Natural killer cell (primary cell): ENCODE measurements around the gene MAML3. TPM values are rescaled to one million over a fixed set of nuclear protein-coding genes. Genes with fewer than 3 reads are reported as not detected.

Experiments
- ATAC-seq, 3 donors: fragments of 150-1000 bp in 2 of 3; fragments of 200-7000 bp in 1 of 3; cut with Tn5 transposase; 1 replicate in 1 of 3; 2 replicates in 2 of 3; pipeline ENCODE4 v1.10.0; 2021; ENCODE audit warnings: mild to moderate bottlenecking in 2 of 3, moderate library complexity in 2 of 3
- DNase-seq, 2 donors: peaks; one replicate each; pipeline versions ENCODE4 v3.0.0 to v3.0.0-alpha.2; 2013 to 2021; ENCODE audit warnings: mixed read lengths in 1 of 2
- H3K27ac ChIP-seq: one replicate; pipeline ENCODE4 v1.5.1; 2013; ENCODE audit warnings: mild to moderate bottlenecking, low read length
- H3K27me3 ChIP-seq: one replicate; pipeline ENCODE4 v1.6.1; 2013; ENCODE audit warnings: low read length; ENCODE audit not compliant: control insufficient read depth, insufficient read depth
- H3K36me3 ChIP-seq: one replicate; pipeline ENCODE4 v1.6.1; 2013; ENCODE audit warnings: low read length; ENCODE audit not compliant: control insufficient read depth, insufficient read depth
- H3K4me1 ChIP-seq: one replicate; pipeline ENCODE4 v1.6.1; 2013; ENCODE audit warnings: low read length; ENCODE audit not compliant: control insufficient read depth, insufficient read depth
- H3K4me3 ChIP-seq: one replicate; pipeline ENCODE4 v1.5.1; 2013; ENCODE audit warnings: low read length
- H3K9me3 ChIP-seq: one replicate; pipeline ENCODE4 v1.6.1; 2013; ENCODE audit warnings: low read length; ENCODE audit not compliant: control insufficient read depth, insufficient read depth
- H3K27ac Mint-ChIP-seq, 2 donors: one replicate each; pipeline ENCODE4 v1.8.0; 2022; ENCODE audit warnings: mild to moderate bottlenecking in 2 of 2, mixed read lengths in 2 of 2, moderate library complexity in 1 of 2
- H3K27me3 Mint-ChIP-seq, 2 donors: one replicate each; pipeline ENCODE4 v1.8.0; 2022; ENCODE audit warnings: low read depth in 2 of 2, mixed read lengths in 2 of 2
- H3K36me3 Mint-ChIP-seq: one replicate; pipeline ENCODE4 v1.8.0; 2022; ENCODE audit warnings: mixed read lengths
- H3K4me1 Mint-ChIP-seq, 2 donors: one replicate each; pipeline ENCODE4 v1.8.0; 2022; ENCODE audit warnings: mixed read lengths in 2 of 2
- H3K4me3 Mint-ChIP-seq: one replicate; pipeline ENCODE4 v1.8.0; 2022; ENCODE audit warnings: mild to moderate bottlenecking, moderate library complexity, mixed read lengths
- H3K9me3 Mint-ChIP-seq, 2 donors: one replicate each; pipeline ENCODE4 v1.8.0; 2022; ENCODE audit warnings: mixed read lengths in 2 of 2
- WGBS: methylation state at CpG from one replicate; pipeline ENCODE4 v1.1.7; 2013; ENCODE audit warnings: missing lambda C conversion rate; ENCODE audit not compliant: insufficient coverage; 5-methylcytosine and 5-hydroxymethylcytosine counted together
- intact Hi-C: fragments of 100-400 bp; cut with micrococcal nuclease; formaldehyde crosslinking; loops from one replicate; pipeline ENCODE4 v1.14.2; 2022
- total RNA-seq, 4 donors: library from RNA; stranded (reverse); fragments of 120-200 nt in 1 of 4; gene quantifications; one replicate each; pipeline versions ENCODE4 v1.2.3 to v1.2.4, GENCODE V29; 2013 to 2022
- TF ChIP-seq, protein P1 (sequence below): fragments of 200-600 bp; IDR thresholded peaks from one replicate; pipeline ENCODE4 v1.8.0; 2022; ENCODE audit warnings: antibody characterized with exemption

Gene MAML3
- total RNA-seq, 3 donors from 2014 or later (not counting 1 experiment from before 2014, with no cell fraction given): 1.7 to 5.6 (median 2.8) TPM

DNA sequence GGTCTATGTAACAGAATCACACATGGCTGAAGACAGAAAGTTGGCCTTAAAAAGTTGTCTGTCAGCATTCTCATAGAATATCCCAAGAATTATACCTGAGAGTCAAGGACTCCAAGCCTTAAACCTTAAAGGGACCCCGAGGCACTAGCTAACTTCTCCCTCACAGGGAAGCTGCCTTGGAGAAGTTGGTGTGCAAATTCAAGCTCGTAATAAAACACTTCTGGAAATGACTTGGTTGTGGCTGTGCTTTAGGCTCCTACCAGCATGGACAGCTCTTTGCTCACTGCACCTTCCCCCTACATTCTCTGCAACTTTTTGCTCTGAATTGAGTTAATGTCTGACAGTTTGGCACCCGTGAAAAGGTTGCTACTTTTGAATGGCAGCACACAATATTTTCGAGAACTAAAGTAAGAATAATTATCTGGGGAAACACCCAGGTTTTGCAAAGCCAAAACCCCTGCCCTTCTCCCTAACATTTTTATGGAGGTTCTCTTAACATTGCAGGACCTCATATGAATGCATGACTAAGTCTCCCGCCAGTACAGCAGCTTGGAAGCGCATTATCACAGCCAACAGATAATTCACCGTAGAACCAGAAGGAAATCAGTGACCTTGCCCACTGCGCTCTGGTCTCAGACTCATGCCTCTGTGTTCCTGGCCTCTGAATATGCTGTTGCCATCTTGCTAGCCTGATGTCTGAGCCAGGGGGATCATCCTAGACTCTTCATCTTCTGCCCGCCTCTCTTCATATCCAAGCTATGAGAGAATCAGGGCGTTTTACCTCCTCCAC, 397.4 kb downstream of the MAML3 start:
- Histone ChIP-seq H3K4me3 (no peak overlapping the region), H3K9me3 (no peaks in the 10 kb centered on the region), H3K27ac (no peak overlapping the region), H3K36me3 (no peaks in the 10 kb centered on the region), H3K27me3 (no peaks in the 10 kb centered on the region), H3K4me1 (no peaks in the 10 kb centered on the region)
- no peaks in the 10 kb centered on the region for H3K36me3 Mint-ChIP-seq
- DNase-seq: no peak
- H3K27me3 Mint-ChIP-seq: peaks cover 3 to 12% of the 10 kb centered on the region in 2 donors
- H3K4me3 Mint-ChIP-seq: no peak overlapping the region
- ATAC-seq: no peak
- WGBS: 86% methylated on average over 10 of the region's 10 CpGs
- H3K27ac Mint-ChIP-seq: no peak overlapping the region
- no peaks in the 10 kb centered on the region for H3K9me3 Mint-ChIP-seq
- H3K4me1 Mint-ChIP-seq: no peaks in the 10 kb centered on the region
- intact Hi-C loops: no loop called here
- TF ChIP-seq, protein P1, sequence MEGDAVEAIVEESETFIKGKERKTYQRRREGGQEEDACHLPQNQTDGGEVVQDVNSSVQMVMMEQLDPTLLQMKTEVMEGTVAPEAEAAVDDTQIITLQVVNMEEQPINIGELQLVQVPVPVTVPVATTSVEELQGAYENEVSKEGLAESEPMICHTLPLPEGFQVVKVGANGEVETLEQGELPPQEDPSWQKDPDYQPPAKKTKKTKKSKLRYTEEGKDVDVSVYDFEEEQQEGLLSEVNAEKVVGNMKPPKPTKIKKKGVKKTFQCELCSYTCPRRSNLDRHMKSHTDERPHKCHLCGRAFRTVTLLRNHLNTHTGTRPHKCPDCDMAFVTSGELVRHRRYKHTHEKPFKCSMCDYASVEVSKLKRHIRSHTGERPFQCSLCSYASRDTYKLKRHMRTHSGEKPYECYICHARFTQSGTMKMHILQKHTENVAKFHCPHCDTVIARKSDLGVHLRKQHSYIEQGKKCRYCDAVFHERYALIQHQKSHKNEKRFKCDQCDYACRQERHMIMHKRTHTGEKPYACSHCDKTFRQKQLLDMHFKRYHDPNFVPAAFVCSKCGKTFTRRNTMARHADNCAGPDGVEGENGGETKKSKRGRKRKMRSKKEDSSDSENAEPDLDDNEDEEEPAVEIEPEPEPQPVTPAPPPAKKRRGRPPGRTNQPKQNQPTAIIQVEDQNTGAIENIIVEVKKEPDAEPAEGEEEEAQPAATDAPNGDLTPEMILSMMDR: no peak

DNA sequence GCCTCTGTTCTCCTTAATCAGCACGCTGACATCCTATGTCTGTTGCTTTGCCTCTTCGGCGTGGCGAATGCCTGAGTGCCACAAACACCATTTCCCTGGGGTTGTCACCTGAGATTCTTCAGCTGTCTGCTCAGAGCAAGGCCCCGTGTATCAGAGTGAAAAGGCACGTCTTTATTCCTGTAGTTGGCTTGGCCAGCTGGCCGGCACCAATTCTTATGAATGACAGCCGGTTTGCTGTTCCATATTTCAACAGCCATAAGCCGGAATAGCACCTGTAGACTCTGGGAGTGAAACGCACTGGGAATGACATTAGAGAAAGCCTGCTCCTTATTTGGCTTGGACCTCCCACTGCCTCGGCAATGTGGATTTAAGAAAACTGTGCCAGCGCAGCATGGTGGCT, 399.0 kb downstream of the MAML3 start:
- Histone ChIP-seq H3K27me3 (no peaks in the 10 kb centered on the region), H3K9me3 (no peaks in the 10 kb centered on the region), H3K36me3 (no peaks in the 10 kb centered on the region), H3K4me3 (no peak overlapping the region), H3K4me1 (no peaks in the 10 kb centered on the region), H3K27ac (no peak overlapping the region)
- no peaks in the 10 kb centered on the region for H3K4me1 Mint-ChIP-seq
- intact Hi-C loops: no loop called here
- no peak overlapping the region for H3K27ac Mint-ChIP-seq
- no peak for ATAC-seq
- H3K36me3 Mint-ChIP-seq: no peaks in the 10 kb centered on the region
- no peak for DNase-seq
- 86% methylated on average over 12 of the region's 12 CpGs for WGBS
- no peak overlapping the region for H3K4me3 Mint-ChIP-seq
- H3K27me3 Mint-ChIP-seq: peaks cover 3 to 12% of the 10 kb centered on the region in 2 donors
- no peaks in the 10 kb centered on the region for H3K9me3 Mint-ChIP-seq
- TF ChIP-seq, protein P1: no peak

DNA sequence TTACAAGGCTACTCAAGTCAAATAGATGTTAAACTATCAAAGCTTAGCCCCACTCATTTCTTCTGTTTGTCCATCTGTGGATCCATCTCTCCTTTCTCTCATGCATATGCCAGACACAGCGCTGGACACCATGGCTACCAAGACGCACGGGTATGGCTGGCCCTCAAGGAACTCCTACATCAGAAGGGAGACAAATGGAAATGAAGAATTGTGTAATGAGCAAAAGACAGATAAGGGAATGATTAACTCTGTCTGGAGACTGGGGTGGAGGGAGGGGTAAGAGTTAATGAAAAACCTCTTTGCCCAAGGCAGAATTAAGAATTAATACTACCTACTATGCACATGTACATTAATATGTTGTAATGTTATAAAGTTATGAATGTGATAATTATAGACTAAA, 400.3 kb downstream of the MAML3 start:
- TF ChIP-seq, protein P1: no peak
- Mint-ChIP-seq H3K27me3 (peaks cover 3 to 7% of the 10 kb centered on the region in 2 donors), H3K36me3 (no peaks in the 10 kb centered on the region), H3K4me3 (no peak overlapping the region), H3K4me1 (no peaks in the 10 kb centered on the region), H3K27ac (no peak overlapping the region), H3K9me3 (no peaks in the 10 kb centered on the region)
- H3K4me1 ChIP-seq: no peaks in the 10 kb centered on the region
- H3K9me3 ChIP-seq: no peaks in the 10 kb centered on the region
- no peak for ATAC-seq
- no peaks in the 10 kb centered on the region for H3K27me3 ChIP-seq
- H3K4me3 ChIP-seq: no peak overlapping the region
- no peak overlapping the region for H3K27ac ChIP-seq
- WGBS: 100% methylated on average over 3 of the region's 3 CpGs
- no peak for DNase-seq
- no peaks in the 10 kb centered on the region for H3K36me3 ChIP-seq
- intact Hi-C loops: no loop called here
